Endodermal cell (in vitro differentiated cells): ENCODE results near the gene CELA1. TPM values are rescaled to one million over a fixed set of nuclear protein-coding genes. Genes with fewer than 3 reads are reported as not detected.

Experiments used
- DNase-seq: peaks from one replicate; pipeline ENCODE4 v3.0.0-alpha.2; 2017
- H3K27ac ChIP-seq: 2 replicates; pipeline ENCODE4 v1.5.1; 2013; ENCODE audit warnings: mild to moderate bottlenecking, low read depth, low read length, moderate library complexity
- H3K27me3 ChIP-seq: 2 replicates; pipeline ENCODE4 v1.6.1; 2013; ENCODE audit warnings: mild to moderate bottlenecking, low read length, moderate library complexity; ENCODE audit not compliant: insufficient read depth, control insufficient read depth, poor library complexity, severe bottlenecking
- H3K36me3 ChIP-seq: 2 replicates; pipeline ENCODE4 v1.7.0; 2013; ENCODE audit warnings: mild to moderate bottlenecking, low read length, moderate library complexity; ENCODE audit not compliant: control insufficient read depth, insufficient read depth
- H3K4me1 ChIP-seq: one replicate; pipeline ENCODE4 v1.7.0; 2013; ENCODE audit warnings: low read length; ENCODE audit not compliant: control insufficient read depth, insufficient read depth
- H3K4me3 ChIP-seq: 2 replicates; pipeline ENCODE4 v1.5.1; 2013; ENCODE audit warnings: mild to moderate bottlenecking, low read length, moderate library complexity
- H3K9ac ChIP-seq: 2 replicates; pipeline ENCODE4 v1.6.1; 2013; ENCODE audit warnings: mild to moderate bottlenecking, low read length, moderate library complexity; ENCODE audit not compliant: poor library complexity, severe bottlenecking; ENCODE audit errors: extremely low read depth
- H3K9me3 ChIP-seq: 2 replicates; pipeline ENCODE4 v1.6.1; 2013; ENCODE audit warnings: mild to moderate bottlenecking, low read length, moderate library complexity; ENCODE audit not compliant: control insufficient read depth
- H3K27ac Mint-ChIP-seq: 2 replicates; pipeline ENCODE4 v1.8.0; 2020; ENCODE audit warnings: mixed read lengths
- H3K27me3 Mint-ChIP-seq: 2 replicates; pipeline ENCODE4 v1.8.0; 2021; ENCODE audit warnings: mild to moderate bottlenecking, mixed read lengths; ENCODE audit not compliant: insufficient read depth
- H3K36me3 Mint-ChIP-seq: 2 replicates; pipeline ENCODE4 v1.8.0; 2020; ENCODE audit warnings: low read depth, mixed read lengths
- H3K4me1 Mint-ChIP-seq: 2 replicates; pipeline ENCODE4 v1.8.0; 2020; ENCODE audit warnings: mixed read lengths
- H3K4me3 Mint-ChIP-seq: 2 replicates; pipeline ENCODE4 v1.8.0; 2020; ENCODE audit warnings: mild to moderate bottlenecking, moderate library complexity, mixed read lengths
- H3K9me3 Mint-ChIP-seq: 2 replicates; pipeline ENCODE4 v1.8.0; 2020; ENCODE audit warnings: mild to moderate bottlenecking, mixed read lengths
- WGBS, 2 experiments: methylation state at CpG; one replicate each; pipeline versions ENCODE4 v1.1.5 to v1.1.7; 2013; ENCODE audit warnings: missing lambda C conversion rate in 2 of 2, mixed read lengths in 1 of 2; ENCODE audit not compliant: insufficient coverage in 1 of 2, insufficient read length in 1 of 2; 5-methylcytosine and 5-hydroxymethylcytosine counted together
- total RNA-seq, 2 donors: library from RNA; stranded (reverse); fragmentation: NEBNext Ultra II Directional in 1 of 2; extraction: Animal tissue kit (Norgen Biotek cat#: 25700) in 1 of 2; gene quantifications; 2 replicates in 1 of 2; 3 replicates in 1 of 2; pipeline ENCODE4 v1.2.1, GENCODE V29; 2021
- TF ChIP-seq, protein P1 (sequence below): fragments of 200-600 bp; sonication (generic); conservative IDR thresholded peaks from 2 replicates; pipeline ENCODE4 v1.5.0; 2021; ENCODE audit warnings: antibody characterized with exemption, mild to moderate bottlenecking

The CELA1 gene
- total RNA-seq, 2 donors from 2014 or later: not detected

GRCh38 chr12:51388069-51388799 is 41.8 kb upstream of the CELA1 start:
- WGBS, 2 experiments: 61 to 67% methylated on average over 9 to 10 of the region's 10 CpGs
- H3K27me3 ChIP-seq: peaks cover 9% of the 10 kb centered on the region

DNA sequence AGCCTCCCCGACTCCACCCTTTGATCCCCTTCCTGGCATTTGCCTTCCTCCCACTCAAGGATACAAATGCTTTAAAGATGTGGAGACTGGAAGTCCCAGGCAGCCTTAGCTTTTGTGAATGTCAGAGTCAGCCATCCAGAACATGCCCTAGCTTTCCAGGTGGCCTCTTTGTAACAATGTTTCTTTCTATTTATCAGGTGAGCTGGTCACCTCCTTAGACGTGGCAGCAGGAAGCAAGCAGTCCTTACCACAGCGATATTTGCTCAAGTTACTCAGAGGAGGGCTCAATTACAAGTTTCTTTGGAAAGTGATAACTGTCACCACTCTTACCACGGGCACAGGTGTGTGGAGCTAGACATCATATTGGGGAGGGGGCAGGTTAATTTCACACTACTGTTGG is 39.9 kb upstream of the CELA1 start:
- peaks cover 56% of the 10 kb centered on the region for H3K4me1 Mint-ChIP-seq
- H3K27ac Mint-ChIP-seq: peak overlapping the region; percentile 40
- TF ChIP-seq, protein P1, sequence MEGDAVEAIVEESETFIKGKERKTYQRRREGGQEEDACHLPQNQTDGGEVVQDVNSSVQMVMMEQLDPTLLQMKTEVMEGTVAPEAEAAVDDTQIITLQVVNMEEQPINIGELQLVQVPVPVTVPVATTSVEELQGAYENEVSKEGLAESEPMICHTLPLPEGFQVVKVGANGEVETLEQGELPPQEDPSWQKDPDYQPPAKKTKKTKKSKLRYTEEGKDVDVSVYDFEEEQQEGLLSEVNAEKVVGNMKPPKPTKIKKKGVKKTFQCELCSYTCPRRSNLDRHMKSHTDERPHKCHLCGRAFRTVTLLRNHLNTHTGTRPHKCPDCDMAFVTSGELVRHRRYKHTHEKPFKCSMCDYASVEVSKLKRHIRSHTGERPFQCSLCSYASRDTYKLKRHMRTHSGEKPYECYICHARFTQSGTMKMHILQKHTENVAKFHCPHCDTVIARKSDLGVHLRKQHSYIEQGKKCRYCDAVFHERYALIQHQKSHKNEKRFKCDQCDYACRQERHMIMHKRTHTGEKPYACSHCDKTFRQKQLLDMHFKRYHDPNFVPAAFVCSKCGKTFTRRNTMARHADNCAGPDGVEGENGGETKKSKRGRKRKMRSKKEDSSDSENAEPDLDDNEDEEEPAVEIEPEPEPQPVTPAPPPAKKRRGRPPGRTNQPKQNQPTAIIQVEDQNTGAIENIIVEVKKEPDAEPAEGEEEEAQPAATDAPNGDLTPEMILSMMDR: no peak
- H3K27me3 Mint-ChIP-seq: no peaks in the 10 kb centered on the region
- no peak for DNase-seq
- 68 to 76% methylated on average over 4 of the region's 4 CpGs for WGBS, 2 experiments
- Histone ChIP-seq H3K27me3 (no peaks in the 10 kb centered on the region), H3K27ac (no peak overlapping the region), H3K36me3 (peaks cover 9% of the 10 kb centered on the region), H3K9me3 (no peaks in the 10 kb centered on the region), H3K4me1 (peaks cover 32% of the 10 kb centered on the region), H3K4me3 (peak overlapping the region; percentile 26), H3K9ac (no peak overlapping the region)
- no peaks in the 10 kb centered on the region for H3K36me3 Mint-ChIP-seq
- H3K4me3 Mint-ChIP-seq: no peak overlapping the region
- no peaks in the 10 kb centered on the region for H3K9me3 Mint-ChIP-seq

More at GRCh38 chr12:51388069-51388799, 41.8 kb upstream of the CELA1 start:
- no peak overlapping the region for H3K4me3 ChIP-seq
- DNase-seq: no peak
- peaks cover 3% of the 10 kb centered on the region for H3K36me3 Mint-ChIP-seq
- peaks cover 44% of the 10 kb centered on the region for H3K4me1 Mint-ChIP-seq
- peaks cover 27% of the 10 kb centered on the region for H3K4me1 ChIP-seq
- peak overlapping the region; percentile 69 for H3K27ac Mint-ChIP-seq
- no peaks in the 10 kb centered on the region for H3K9me3 Mint-ChIP-seq
- peaks cover 5% of the 10 kb centered on the region for H3K27me3 Mint-ChIP-seq
- H3K9ac ChIP-seq: no peak overlapping the region
- peak overlapping the region; percentile 3 for H3K27ac ChIP-seq
- TF ChIP-seq, protein P1: no peak
- peaks cover under 1% of the 10 kb centered on the region for H3K36me3 ChIP-seq
- no peak overlapping the region for H3K4me3 Mint-ChIP-seq
- no peaks in the 10 kb centered on the region for H3K9me3 ChIP-seq

DNA sequence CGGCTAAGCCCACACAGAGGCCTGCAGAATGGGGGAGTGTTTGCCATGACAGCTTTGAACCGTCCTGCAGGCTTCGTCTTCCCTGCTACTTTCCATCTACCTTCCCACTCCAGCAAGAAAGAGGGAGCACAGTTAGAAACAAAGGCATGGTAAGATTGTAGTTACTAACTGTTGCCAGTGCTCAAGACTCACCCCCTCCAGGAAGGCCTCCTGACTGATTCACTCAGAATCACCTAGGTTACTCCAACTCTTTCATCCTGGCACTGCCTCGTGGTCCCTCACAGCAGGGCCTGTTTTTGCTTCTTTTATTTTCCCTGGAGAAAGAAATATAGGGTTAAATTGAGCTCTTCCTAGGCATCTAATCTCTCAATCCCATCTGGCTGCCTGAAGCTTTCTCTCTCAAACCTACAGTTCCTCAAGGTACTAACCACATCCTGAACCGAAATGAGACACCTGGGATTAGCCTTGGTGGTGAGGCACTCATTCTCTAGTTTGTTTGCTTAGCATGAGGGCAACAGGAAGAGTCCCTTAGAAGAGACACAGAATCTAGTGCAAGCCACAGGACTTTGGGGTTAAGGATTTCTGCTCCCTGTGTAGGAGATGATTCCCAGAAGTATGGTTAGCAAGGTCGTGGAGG is 36.9 kb upstream of the CELA1 start:
- no peak for DNase-seq
- Histone ChIP-seq H3K4me3 (no peak overlapping the region), H3K9ac (no peak overlapping the region), H3K4me1 (peaks cover 27% of the 10 kb centered on the region), H3K9me3 (no peaks in the 10 kb centered on the region), H3K27ac (no peak overlapping the region), H3K27me3 (no peaks in the 10 kb centered on the region), H3K36me3 (peaks cover 17% of the 10 kb centered on the region)
- H3K27ac Mint-ChIP-seq: peak overlapping the region; percentile 83
- H3K27me3 Mint-ChIP-seq: no peaks in the 10 kb centered on the region
- H3K36me3 Mint-ChIP-seq: peaks cover 19% of the 10 kb centered on the region
- TF ChIP-seq, protein P1: no peak
- H3K4me3 Mint-ChIP-seq: no peak overlapping the region
- H3K9me3 Mint-ChIP-seq: no peaks in the 10 kb centered on the region
- WGBS, 2 experiments: 67 to 68% methylated on average over 3 to 6 of the region's 6 CpGs
- peaks cover 44% of the 10 kb centered on the region for H3K4me1 Mint-ChIP-seq
